IMR-90 (cell line): Measurements from ENCODE around the gene ZNF586. TPM values are rescaled to one million over a fixed set of nuclear protein-coding genes. Genes with fewer than 3 reads are reported as not detected.

Source experiments
- ATAC-seq: fragments of 200-7000 bp; cut with Tn5 transposase; 2 replicates; pipeline ENCODE4 v1.9.1; 2020; ENCODE audit warnings: low read depth, mild to moderate bottlenecking, moderate library complexity
- BruUV-seq: library from RNA; stranded (reverse); fragments of 400-500 nt; replicated peaks from 2 replicates; lab custom pipeline; 2021; lab: Mats Ljungman, UMichigan
- CTCF ChIA-PET: fragments of 300-600 bp; formaldehyde crosslinking; extraction: SDS; loops from one replicate; lab custom pipeline; 2021; ENCODE audit warnings: antibody characterized with exemption; lab: Yijun Ruan, JAX
- POLR2A ChIA-PET: fragments of 300-600 bp; sonication (Branson Sonifier 250); formaldehyde crosslinking; loops from one replicate; lab custom pipeline; 2022; ENCODE audit warnings: antibody characterized with exemption; ENCODE audit not compliant: unreplicated experiment; lab: Charles Lee
- DNase-seq: peaks from one replicate; pipeline ENCODE4 v3.0.0; 2013
- H2AFZ ChIP-seq: replicated peaks from 2 replicates; pipeline ENCODE3; 2013; ENCODE audit warnings: low read length, mild to moderate bottlenecking; ENCODE audit not compliant: poor library complexity
- H2AK5ac ChIP-seq: 2 replicates; pipeline ENCODE4 v1.6.1; 2013; ENCODE audit warnings: low read depth, low read length, inconsistent platforms
- H2AK9ac ChIP-seq: replicated peaks from 2 replicates; pipeline ENCODE3; 2013; ENCODE audit warnings: mild to moderate bottlenecking, low read depth, low read length, moderate library complexity; ENCODE audit not compliant: poor library complexity
- H2BK120ac ChIP-seq: 2 replicates; pipeline ENCODE4 v1.6.1; 2013; ENCODE audit warnings: low read depth, low read length, inconsistent platforms
- H2BK15ac ChIP-seq: 3 replicates; pipeline ENCODE4 v1.6.1; 2013; ENCODE audit warnings: low read depth, low read length, inconsistent platforms
- H2BK20ac ChIP-seq: 2 replicates; pipeline ENCODE4 v1.6.1; 2013; ENCODE audit warnings: low read depth, mild to moderate bottlenecking, inconsistent platforms, low read length, moderate library complexity
- H2BK5ac ChIP-seq: 2 replicates; pipeline ENCODE4 v1.6.1; 2013; ENCODE audit warnings: mild to moderate bottlenecking, low read depth, low read length, inconsistent platforms; ENCODE audit not compliant: poor library complexity, severe bottlenecking
- H3K14ac ChIP-seq: replicated peaks from 2 replicates; pipeline ENCODE4 v1.6.1; 2013; ENCODE audit warnings: low read depth, low read length, inconsistent platforms
- H3K18ac ChIP-seq: 2 replicates; pipeline ENCODE4 v1.6.1; 2013; ENCODE audit warnings: low read depth, low read length, control low read depth
- H3K23ac ChIP-seq: 2 replicates; pipeline ENCODE4 v1.6.1; 2013; ENCODE audit warnings: low read depth, low read length, inconsistent platforms
- H3K27ac ChIP-seq: 2 replicates; pipeline ENCODE4 v1.5.1; 2013; ENCODE audit warnings: mild to moderate bottlenecking, control low read depth, low read length; ENCODE audit not compliant: insufficient read depth
- H3K27me3 ChIP-seq: 2 replicates; pipeline ENCODE4 v1.6.1; 2013; ENCODE audit warnings: low read length; ENCODE audit not compliant: control insufficient read depth, insufficient read depth
- H3K36me3 ChIP-seq: 2 replicates; pipeline ENCODE4 v1.6.1; 2013; ENCODE audit warnings: low read length, mixed read lengths; ENCODE audit not compliant: control insufficient read depth, insufficient read depth
- H3K4ac ChIP-seq: 2 replicates; pipeline ENCODE4 v1.6.1; 2013; ENCODE audit warnings: low read depth, low read length, inconsistent platforms
- H3K4me1 ChIP-seq: 2 replicates; pipeline ENCODE4 v1.6.1; 2013; ENCODE audit warnings: low read length, mixed read lengths; ENCODE audit not compliant: control insufficient read depth, insufficient read depth
- H3K4me2 ChIP-seq: 2 replicates; pipeline ENCODE4 v1.6.1; 2013; ENCODE audit warnings: low read depth, mild to moderate bottlenecking, control low read depth, low read length, moderate library complexity
- H3K4me3 ChIP-seq: 2 replicates; pipeline ENCODE4 v1.5.1; 2013; ENCODE audit warnings: low read depth, mild to moderate bottlenecking, control low read depth, low read length, moderate library complexity; ENCODE audit not compliant: insufficient read depth
- H3K56ac ChIP-seq: 2 replicates; pipeline ENCODE4 v1.6.1; 2013; ENCODE audit warnings: low read length, inconsistent platforms; ENCODE audit not compliant: insufficient read depth; ENCODE audit errors: extremely low read depth
- H3K79me1 ChIP-seq, 2 experiments: 2 replicates each; pipeline ENCODE4 v1.6.1; 2013; ENCODE audit warnings: low read length in 2 of 2, inconsistent platforms in 1 of 2, low read depth in 1 of 2
- H3K9ac ChIP-seq: 2 replicates; pipeline ENCODE4 v1.6.1; 2013; ENCODE audit warnings: low read depth, low read length, control low read depth
- H3K9me1 ChIP-seq: 2 replicates; pipeline ENCODE4 v1.6.1; 2013; ENCODE audit warnings: low read length, inconsistent platforms; ENCODE audit not compliant: insufficient read depth
- H3K9me3 ChIP-seq: 2 replicates; pipeline ENCODE4 v1.6.1; 2013; ENCODE audit warnings: low read length; ENCODE audit not compliant: control insufficient read depth, insufficient read depth
- H4K20me1 ChIP-seq: 2 replicates; pipeline ENCODE4 v1.6.1; 2013; ENCODE audit warnings: low read length, inconsistent platforms; ENCODE audit not compliant: insufficient read depth
- H4K5ac ChIP-seq: 2 replicates; pipeline ENCODE4 v1.6.1; 2013; ENCODE audit warnings: mild to moderate bottlenecking, low read depth, low read length, control low read depth
- H4K8ac ChIP-seq, 2 experiments: 2 replicates each; pipeline ENCODE4 v1.6.1; 2013; ENCODE audit warnings: low read depth in 2 of 2, low read length in 2 of 2, control low read depth in 1 of 2, inconsistent platforms in 1 of 2
- H4K91ac ChIP-seq: 2 replicates; pipeline ENCODE4 v1.6.1; 2013; ENCODE audit warnings: low read depth, low read length, inconsistent platforms; ENCODE audit not compliant: insufficient read depth
- BHLHE40 ChIP-seq: fragments of 150-350 bp; IDR thresholded peaks from 2 replicates; pipeline ENCODE4 v1.6.1; 2016; ENCODE audit warnings: mild to moderate bottlenecking, low read depth, low read length
- CEBPB ChIP-seq: IDR thresholded peaks from 2 replicates; pipeline ENCODE4 v1.6.1; 2012; ENCODE audit warnings: low read depth, low read length, improper control_type of control experiment
- CHD1 ChIP-seq: IDR thresholded peaks from 2 replicates; pipeline ENCODE4 v1.6.1; 2012; ENCODE audit warnings: low read depth, low read length, improper control_type of control experiment
- CTCF ChIP-seq: conservative IDR thresholded peaks from 2 replicates; pipeline ENCODE4 v1.5.1; 2012; ENCODE audit warnings: mild to moderate bottlenecking, low read depth, low read length, improper control_type of control experiment
- ELK1 ChIP-seq: fragments of 150-350 bp; IDR thresholded peaks from 2 replicates; pipeline ENCODE4 v1.6.1; 2016; ENCODE audit warnings: low read depth, mild to moderate bottlenecking, low read length, moderate library complexity, borderline replicate concordance
- FOS ChIP-seq: fragments of 150-350 bp; IDR thresholded peaks from 2 replicates; pipeline ENCODE4 v1.6.1; 2016; ENCODE audit warnings: low read depth, low read length
- MAFK ChIP-seq: IDR thresholded peaks from 2 replicates; pipeline ENCODE4 v1.6.1; 2012; ENCODE audit warnings: low read depth, low read length, improper control_type of control experiment
- MAZ ChIP-seq: IDR thresholded peaks from 2 replicates; pipeline ENCODE4 v1.6.1; 2012; ENCODE audit warnings: low read depth, mild to moderate bottlenecking, low read length, improper control_type of control experiment, moderate library complexity, borderline replicate concordance
- MXI1 ChIP-seq: IDR thresholded peaks from 2 replicates; pipeline ENCODE4 v1.6.1; 2012; ENCODE audit warnings: low read depth, mild to moderate bottlenecking, low read length, moderate library complexity, borderline replicate concordance
- RCOR1 ChIP-seq: IDR thresholded peaks from 2 replicates; pipeline ENCODE4 v1.6.1; 2012; ENCODE audit warnings: mild to moderate bottlenecking, low read length, improper control_type of control experiment; ENCODE audit not compliant: insufficient replicate concordance
- RFX5 ChIP-seq: IDR thresholded peaks from 2 replicates; pipeline ENCODE4 v1.8.0; 2012; ENCODE audit warnings: low read depth, mild to moderate bottlenecking, low read length, moderate library complexity
- SMC3 ChIP-seq: fragments of 150-350 bp; IDR thresholded peaks from 2 replicates; pipeline ENCODE4 v1.6.1; 2016; ENCODE audit warnings: low read depth, mild to moderate bottlenecking, antibody characterized with exemption, low read length, moderate library complexity
- USF2 ChIP-seq: fragments of 150-350 bp; IDR thresholded peaks from 2 replicates; pipeline ENCODE4 v1.6.1; 2017; ENCODE audit warnings: mild to moderate bottlenecking, antibody characterized with exemption, low read length, low read depth
- WGBS, 2 experiments: methylation state at CpG; one replicate each; pipeline versions ENCODE4 v1.1.5 to v1.1.7; 2013; ENCODE audit warnings: missing lambda C conversion rate in 2 of 2; ENCODE audit not compliant: insufficient read length in 1 of 2; ENCODE audit errors: extremely low coverage in 2 of 2; 5-methylcytosine and 5-hydroxymethylcytosine counted together
- dilution Hi-C: fragments of 300-500 bp; cut with HindIII; formaldehyde crosslinking; loops from one replicate; pipeline ENCODE4 v1.14.3; 2018; ENCODE audit warnings: low sequenced_read_pairs; ENCODE audit not compliant: unreplicated experiment
- in situ Hi-C: fragments of 300-500 bp; cut with MboI; formaldehyde crosslinking; loops from 3 replicates; pipeline ENCODE4 v1.14.3; 2019; ENCODE audit warnings: low sequenced_read_pairs, inconsistent platforms, mixed read lengths
- intact Hi-C: fragments of 100-400 bp; cut with micrococcal nuclease; formaldehyde crosslinking; loops from 2 replicates; pipeline ENCODE4 v1.10.0; 2022
- polyA plus RNA-seq, 3 experiments: library from polyadenylated mRNA; depleted of rRNA; stranded (reverse); fragments of >200 nt; gene quantifications; 2 replicates each; pipeline ENCODE4 v1.2.3, GENCODE V29; 2012; ENCODE audit warnings: low replicate concordance in 1 of 3
- total RNA-seq: library from RNA; depleted of rRNA; stranded (reverse); fragments of >200 nt; gene quantifications from 2 replicates; pipeline ENCODE4 v1.2.3, GENCODE V29; 2012

ZNF586 gene
- total and polyA plus RNA-seq, 2 of the 4 experiments (the other 2 are of a cell fraction) = 5.6 to 18.6 TPM

- Histone ChIP-seq H3K79me1 (peaks cover 19 to 52% of the 10 kb centered on the region in 2 experiments), H3K36me3 (peaks cover 15% of the 10 kb centered on the region), H4K20me1 (no peaks in the 10 kb centered on the region), H2AK9ac (no peak overlapping the region), H4K5ac (no peak overlapping the region), H2BK120ac (no peak overlapping the region), H4K8ac (no peak overlapping the region), H3K9me1 (no peaks in the 10 kb centered on the region), H2BK5ac (no peak overlapping the region), H3K56ac (no peak overlapping the region), H4K91ac (no peak overlapping the region), H3K18ac (no peak overlapping the region), H3K9me3 (no peaks in the 10 kb centered on the region), H3K4me2 (no peak overlapping the region), H3K23ac (no peak overlapping the region), H3K9ac (no peak overlapping the region), H3K27me3 (no peaks in the 10 kb centered on the region), H2AFZ (no peak overlapping the region), H3K27ac (no peak overlapping the region), H3K4me3 (no peak overlapping the region), H2BK15ac (no peak overlapping the region), H3K4me1 (peaks cover 2% of the 10 kb centered on the region; the same call in 1 of the 2 replicates), H3K4ac (no peak overlapping the region), H2AK5ac (no peak overlapping the region), H2BK20ac (no peak overlapping the region), H3K14ac (no peak overlapping the region)
- intact Hi-C loops (no loop called here), dilution Hi-C loops (no loop called here), in situ Hi-C loops (no loop called here)
- CTCF ChIA-PET = interaction anchor here (0.7 kb wide), 1 partner anchor 10 kb away, joined by 3 read pairs; no protein-coding TSS in a partner anchor
- TF ChIP-seq MXI1 (no peak), RCOR1 (no peak), ELK1 (no peak), MAZ (no peak), CTCF (no peak), BHLHE40 (no peak), RFX5 (no peak), FOS (no peak), MAFK (no peak), CEBPB (no peak), USF2 (no peak), SMC3 (no peak), CHD1 (no peak)
- no peak for ATAC-seq
- POLR2A ChIA-PET = no interaction called here
- no TSS peak for BruUV-seq
- DNase-seq = no peak
- WGBS, 2 experiments = no CpG with 5 or more reads among the region's 3 CpGs
Observed at GRCh38 chr19:57812226-57812625, 42.8 kb downstream of the ZNF586 start.
